GM23248 (cell line): Measurements from ENCODE around the gene YBX3.

Experiments used
- EZH2 ChIP-seq: fragments of 200-600 bp; sonication (generic); IDR thresholded peaks from 2 replicates; pipeline ENCODE4 v1.6.1; 2018; ENCODE audit warnings: antibody characterized with exemption, mild to moderate bottlenecking; ENCODE audit not compliant: insufficient read depth, poor library complexity, severe bottlenecking
- EZH2phosphoT487 ChIP-seq: fragments of 200-600 bp; sonication (generic); IDR thresholded peaks from 2 replicates; pipeline ENCODE4 v1.6.1; 2018; ENCODE audit warnings: antibody characterized with exemption, moderate library complexity, mild to moderate bottlenecking, low read depth; ENCODE audit not compliant: insufficient read depth

DNA sequence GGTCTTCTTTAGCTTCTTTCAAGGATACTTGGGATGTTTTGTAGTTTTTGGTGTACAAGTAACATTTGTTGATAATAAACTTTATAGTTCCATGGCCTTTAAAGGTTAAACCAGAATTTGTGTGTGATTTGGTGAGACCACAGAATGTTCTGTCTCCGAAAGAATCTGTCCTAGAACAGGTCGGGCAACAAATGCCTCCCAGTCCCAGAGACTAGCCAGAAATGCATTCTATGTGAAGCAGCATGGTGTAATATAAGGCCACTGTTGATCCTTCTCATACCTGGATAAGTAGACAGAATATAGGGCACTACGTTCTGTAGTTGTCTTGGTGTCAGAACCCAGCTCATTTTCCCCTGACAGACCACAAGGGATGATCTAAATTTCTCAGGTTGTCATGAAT is 59.3 kb downstream of the YBX3 start:
- TF ChIP-seq EZH2phosphoT487 (no peak), EZH2 (no peak)
